GM21367 (cell line): ENCODE measurements around the gene TREM2.
"Not testable (repeated sequence)": the region's sequence is repeated elsewhere in the genome, so short reads cannot be mapped to it uniquely, and the experiment has no call there.

Experiments
- ATAC-seq: cut with Tn5 transposase; IDR thresholded peaks from one replicate; pipeline ENCODE4 v1.9.1; 2021; ENCODE audit not compliant: unreplicated experiment

TREM2 gene

GRCh38 chr6:41162687-41163418, at the start of gene TREM2:
Gene TREM2 (minus strand): TSS chr6:41163116. CDS start chr6:41163082, 34 bp downstream.
- no peak for ATAC-seq

GRCh38 chr6:41209547-41210320, 46.8 kb upstream of the TREM2 start:
- no peak for ATAC-seq

- no peak for ATAC-seq
Measured at GRCh38 chr6:41208439-41209106, 45.7 kb upstream of the TREM2 start.

- ATAC-seq: no peak
Measured at GRCh38 chr6:41204156-41204555, 41.2 kb upstream of the TREM2 start.

GRCh38 chr6:41201764-41202173, 38.9 kb upstream of the TREM2 start:
- ATAC-seq: no peak

- no peak for ATAC-seq
Measured at GRCh38 chr6:41200901-41201763, 38.2 kb upstream of the TREM2 start, which contains the start of gene TREML2. Gene TREML2 (minus strand): TSS chr6:41201149. CDS start chr6:41201008, 141 bp downstream.

GRCh38 chr6:41200296-41200900, 37.5 kb upstream of the TREM2 start:
- ATAC-seq: no peak

- ATAC-seq: no peak
Measured at GRCh38 chr6:41199552-41200246, 36.8 kb upstream of the TREM2 start.

- no peak for ATAC-seq
Measured at GRCh38 chr6:41197234-41197633, 34.3 kb upstream of the TREM2 start.

- ATAC-seq: no peak
Measured at GRCh38 chr6:41194386-41194785, 31.5 kb upstream of the TREM2 start.

- no peak for ATAC-seq
Measured at GRCh38 chr6:41193884-41194283, 31.0 kb upstream of the TREM2 start.

- ATAC-seq: no peak
Measured at GRCh38 chr6:41193171-41193734, 30.3 kb upstream of the TREM2 start.

GRCh38 chr6:41191569-41191968, 28.7 kb upstream of the TREM2 start:
- no peak for ATAC-seq

GRCh38 chr6:41190791-41191190, 27.9 kb upstream of the TREM2 start:
- ATAC-seq: no peak

- ATAC-seq: no peak
Measured at GRCh38 chr6:41189967-41190366, 27.1 kb upstream of the TREM2 start.

- not testable (repeated sequence) for ATAC-seq
Measured at GRCh38 chr6:41189046-41189445, 26.1 kb upstream of the TREM2 start.

GRCh38 chr6:41187924-41188886, 25.3 kb upstream of the TREM2 start:
- ATAC-seq: no peak

- ATAC-seq: no peak
Measured at GRCh38 chr6:41186031-41186562, 23.2 kb upstream of the TREM2 start.
